Measurements from ENCODE around the gene ADORA3. TPM values are rescaled to one million over a fixed set of nuclear protein-coding genes. Genes with fewer than 3 reads are reported as not detected.
"Not testable (repeated sequence)": the region's sequence is repeated elsewhere in the genome, so short reads cannot be mapped to it uniquely, and the experiment has no call there.

The ADORA3 gene
- total and polyA plus RNA-seq, 2 donors (not counting 1 experiment from before 2014, with no cell fraction given), result not detected

DNA sequence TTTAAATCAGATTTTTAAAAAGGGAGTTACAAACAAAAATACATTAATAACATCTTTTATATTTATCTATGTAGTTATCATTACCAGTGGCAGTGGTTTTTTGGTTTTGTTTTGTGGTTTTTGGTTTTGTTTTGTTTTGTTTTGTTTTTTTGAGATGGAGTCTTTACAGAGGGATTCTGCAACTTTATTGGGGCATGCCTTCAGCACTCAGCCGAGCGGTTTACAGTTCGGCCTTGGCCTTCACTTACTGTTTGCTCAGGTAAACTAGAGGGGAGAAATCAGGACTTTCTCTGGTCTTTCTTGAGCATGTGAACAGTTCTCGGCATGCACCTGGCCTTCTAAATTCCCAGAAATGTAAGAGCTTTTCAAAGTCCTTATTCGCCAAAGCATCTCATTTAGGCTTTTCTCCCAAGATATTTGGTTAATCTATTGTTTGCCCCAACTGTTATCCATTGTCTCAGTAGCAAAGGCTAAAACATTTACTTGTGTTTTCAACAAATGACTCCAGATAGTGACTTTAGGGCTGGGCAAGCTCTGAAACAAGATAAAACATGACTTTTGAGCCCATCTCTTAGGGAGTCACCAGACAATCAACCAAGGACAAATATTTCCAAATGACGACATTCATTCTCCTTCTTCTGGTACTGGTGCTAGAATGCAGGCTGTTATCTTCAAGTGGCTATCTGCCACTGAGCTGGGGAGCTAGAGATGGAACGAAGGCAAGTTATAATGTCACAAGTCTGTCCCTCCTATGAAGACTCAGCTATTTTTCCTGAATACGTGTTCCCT is 48.4 kb upstream of the ADORA3 start:
- H3K79me2 ChIP-seq (ENCODE audit: control insufficient read depth, insufficient read depth, low read length), result no peaks in the 10 kb centered on the region
- no peaks in the 10 kb centered on the region for H3K27me3 ChIP-seq (ENCODE audit: control insufficient read depth, insufficient read depth, low read length)
- H3K4me3 ChIP-seq (replicated peaks in 1 of 4; ENCODE audit: control extremely low read depth in 1 of 4, insufficient read depth in 1 of 4, low read depth in 3 of 4, low read length in 4 of 4), result no peak overlapping the region
- no peaks in the 10 kb centered on the region for H3K36me3 ChIP-seq (ENCODE audit: control insufficient read depth, insufficient read depth, low read length)
- H3K4me1 ChIP-seq (ENCODE audit: control insufficient read depth, extremely low read depth, insufficient read depth, low read length), result peaks cover 5% of the 10 kb centered on the region
- no peak overlapping the region for H2AFZ ChIP-seq (ENCODE audit: low read length)
- H3K4me2 ChIP-seq (ENCODE audit: extremely low read depth, insufficient read depth, low read length), result no peak overlapping the region
- DNase-seq (ENCODE audit: low read depth in 2 of 2), result no peak
- no peaks in the 10 kb centered on the region for H4K20me1 ChIP-seq (ENCODE audit: control insufficient read depth, extremely low read depth, insufficient read depth, low read length)
- H3K9ac ChIP-seq (ENCODE audit: insufficient read depth, low read length), result no peak overlapping the region
- TF ChIP-seq EZH2 (IDR thresholded peaks at IDR 0.05; ENCODE audit: low read length, missing control alignments) (no peak), CTCF (conservative IDR thresholded peaks at IDR 0.05 in 1 of 2, IDR thresholded peaks at IDR 0.05 in 1 of 2; ENCODE audit: low read depth in 1 of 2, low read length in 2 of 2) (no peak)
- H3K27ac ChIP-seq (ENCODE audit: insufficient read depth, low read length), result no peak overlapping the region
- H3K9me3 ChIP-seq (ENCODE audit: control insufficient read depth, insufficient read depth, low read depth, low read length), result no peaks in the 10 kb centered on the region

- H3K4me2 ChIP-seq (ENCODE audit: extremely low read depth, insufficient read depth, low read length); H3K79me2 ChIP-seq (ENCODE audit: control insufficient read depth, insufficient read depth, low read length); H3K27me3 ChIP-seq (ENCODE audit: control insufficient read depth, insufficient read depth, low read length); H3K4me1 ChIP-seq (ENCODE audit: control insufficient read depth, extremely low read depth, insufficient read depth, low read length); H3K4me3 ChIP-seq (replicated peaks in 1 of 4; ENCODE audit: control extremely low read depth in 1 of 4, insufficient read depth in 1 of 4, low read depth in 3 of 4, low read length in 4 of 4); H3K9me3 ChIP-seq (ENCODE audit: control insufficient read depth, insufficient read depth, low read depth, low read length); H3K9ac ChIP-seq (ENCODE audit: insufficient read depth, low read length); H4K20me1 ChIP-seq (ENCODE audit: control insufficient read depth, extremely low read depth, insufficient read depth, low read length); H2AFZ ChIP-seq (ENCODE audit: low read length); DNase-seq (ENCODE audit: low read depth in 2 of 2); H3K27ac ChIP-seq (ENCODE audit: insufficient read depth, low read length); H3K36me3 ChIP-seq (ENCODE audit: control insufficient read depth, insufficient read depth, low read length): not testable (repeated sequence)
Observed at GRCh38 chr1:111547786-111548185, 44.4 kb upstream of the ADORA3 start.

DNA sequence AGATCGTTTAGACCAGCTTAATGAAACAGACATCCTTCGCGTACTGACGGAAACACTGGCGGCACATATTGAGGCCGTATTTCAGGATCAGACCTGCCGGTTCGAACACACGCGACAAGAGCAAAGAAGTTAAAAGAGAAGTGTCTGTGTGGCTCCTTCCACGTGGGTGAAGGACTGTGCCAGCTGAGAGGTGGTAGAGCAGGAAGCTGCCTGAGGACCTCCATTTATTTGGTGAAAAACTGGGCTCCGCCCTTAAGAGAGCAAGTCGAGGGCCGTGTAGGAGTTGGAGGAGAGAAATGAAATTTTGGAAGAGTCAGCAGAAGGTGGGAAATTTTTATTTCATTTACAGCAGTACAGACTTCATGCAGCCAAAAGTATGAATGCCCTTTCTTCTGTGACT is 38.8 kb upstream of the ADORA3 start:
- DNase-seq (ENCODE audit: low read depth in 2 of 2), result no peak
- Histone ChIP-seq H4K20me1 (ENCODE audit: control insufficient read depth, extremely low read depth, insufficient read depth, low read length) (no peaks in the 10 kb centered on the region), H3K9me3 (ENCODE audit: control insufficient read depth, insufficient read depth, low read depth, low read length) (no peaks in the 10 kb centered on the region), H2AFZ (ENCODE audit: low read length) (peak overlapping the region; percentile 6), H3K27ac (ENCODE audit: insufficient read depth, low read length) (no peak overlapping the region), H3K4me2 (ENCODE audit: extremely low read depth, insufficient read depth, low read length) (no peak overlapping the region), H3K9ac (ENCODE audit: insufficient read depth, low read length) (no peak overlapping the region), H3K4me1 (ENCODE audit: control insufficient read depth, extremely low read depth, insufficient read depth, low read length) (peaks cover 2% of the 10 kb centered on the region), H3K27me3 (ENCODE audit: control insufficient read depth, insufficient read depth, low read length) (no peaks in the 10 kb centered on the region), H3K36me3 (ENCODE audit: control insufficient read depth, insufficient read depth, low read length) (no peaks in the 10 kb centered on the region), H3K79me2 (ENCODE audit: control insufficient read depth, insufficient read depth, low read length) (no peaks in the 10 kb centered on the region), H3K4me3 (replicated peaks in 1 of 4; ENCODE audit: control extremely low read depth in 1 of 4, insufficient read depth in 1 of 4, low read depth in 3 of 4, low read length in 4 of 4) (no peak overlapping the region)
- no peak for TF ChIP-seq EZH2 (IDR thresholded peaks at IDR 0.05; ENCODE audit: low read length, missing control alignments)
- TF ChIP-seq CTCF (conservative IDR thresholded peaks at IDR 0.05 in 1 of 2, IDR thresholded peaks at IDR 0.05 in 1 of 2; ENCODE audit: low read depth in 1 of 2, low read length in 2 of 2), result no peak
